HL-60 (cell line): ENCODE measurements around the gene ZNF48.
"Not testable (repeated sequence)": the region's sequence is repeated elsewhere in the genome, so short reads cannot be mapped to it uniquely, and the experiment has no call there.

Source experiments
- DNase-seq, 2 experiments: peaks; one replicate each; pipeline ENCODE4 v3.0.0-alpha.2; 2010 to 2020; ENCODE audit warnings: low read depth in 1 of 2, low spot score in 1 of 2
- H3K27ac ChIP-seq: fragments of 250-450 bp; sonication (Bioruptor Pico); replicated peaks from 2 replicates; pipeline ENCODE4 v1.5.1; 2020; ENCODE audit warnings: mild to moderate bottlenecking, moderate library complexity
- H3K27me3 ChIP-seq: fragments of 250-450 bp; sonication (Bioruptor Pico); 2 replicates; pipeline ENCODE4 v1.5.1; 2021; ENCODE audit warnings: mild to moderate bottlenecking, moderate library complexity; ENCODE audit not compliant: insufficient read depth, poor library complexity, severe bottlenecking
- H3K4me3 ChIP-seq: replicated peaks from 2 replicates; pipeline ENCODE4 v1.5.1; 2011; ENCODE audit warnings: mild to moderate bottlenecking, control low read depth, low read length; ENCODE audit not compliant: insufficient read depth
- CTCF ChIP-seq: IDR thresholded peaks from one replicate; pipeline ENCODE4 v1.5.1; 2011; ENCODE audit warnings: low read length, control low read depth, inconsistent platforms; ENCODE audit not compliant: insufficient read depth
- GABPA ChIP-seq: IDR thresholded peaks from 2 replicates; pipeline ENCODE4 v1.6.1; 2012; ENCODE audit warnings: low read depth
- POLR2AphosphoS5 ChIP-seq: IDR thresholded peaks from 2 replicates; pipeline ENCODE4 v1.6.1; 2012; ENCODE audit warnings: low read depth
- REST ChIP-seq: IDR thresholded peaks from 2 replicates; pipeline ENCODE4 v1.6.1; 2012; ENCODE audit warnings: low read depth; ENCODE audit not compliant: insufficient replicate concordance
- SPI1 ChIP-seq: IDR thresholded peaks from 2 replicates; pipeline ENCODE4 v1.6.1; 2012; ENCODE audit warnings: low read depth, mild to moderate bottlenecking, borderline replicate concordance

Gene ZNF48

GRCh38 chr16:30394592-30395154 is 547 bp upstream of the ZNF48 start:
- no peaks in the 10 kb centered on the region for H3K27me3 ChIP-seq
- peak overlapping the region; percentile 51 for H3K27ac ChIP-seq
- no peak for TF ChIP-seq REST
- TF ChIP-seq GABPA: no peak
- no peak for TF ChIP-seq POLR2AphosphoS5
- no peak for TF ChIP-seq CTCF
- TF ChIP-seq SPI1: no peak
- DNase-seq: no peak
- peak overlapping the region; percentile 85 for H3K4me3 ChIP-seq

GRCh38 chr16:30395992-30396585 is 869 bp downstream of the ZNF48 start:
- DNase-seq: no peak
- TF ChIP-seq CTCF: no peak
- no peak for TF ChIP-seq REST
- TF ChIP-seq GABPA: no peak
- TF ChIP-seq POLR2AphosphoS5: no peak
- TF ChIP-seq SPI1: no peak
- H3K4me3 ChIP-seq: peak overlapping the region; percentile 85
- peaks cover 4% of the 10 kb centered on the region for H3K27me3 ChIP-seq
- no peak overlapping the region; the same call in 1 of the 2 replicates for H3K27ac ChIP-seq

- H3K4me3 ChIP-seq, H3K27ac ChIP-seq, DNase-seq, H3K27me3 ChIP-seq: not testable (repeated sequence)
These were observed 1.4 kb downstream of the ZNF48 start for GRCh38 chr16:30396627-30397026.

- H3K27ac ChIP-seq: no peak overlapping the region
- H3K27me3 ChIP-seq: peaks cover 4% of the 10 kb centered on the region
- DNase-seq: no peak
- TF ChIP-seq GABPA: no peak
- TF ChIP-seq SPI1: no peak
- TF ChIP-seq CTCF: no peak
- no peak for TF ChIP-seq REST
- TF ChIP-seq POLR2AphosphoS5: no peak
- no peak overlapping the region for H3K4me3 ChIP-seq
These were observed 1.8 kb downstream of the ZNF48 start for GRCh38 chr16:30397056-30397455.
